H9 (cell line): ENCODE data around the gene PTCRA. TPM values are rescaled to one million over a fixed set of nuclear protein-coding genes. Genes with fewer than 3 reads are reported as not detected.

ENCODE experiments used
- DNase-seq: peaks from one replicate; pipeline ENCODE4 v3.0.0-alpha.2; 2017
- H2AFZ ChIP-seq: one replicate; pipeline ENCODE4 v1.6.1; 2013; ENCODE audit warnings: mild to moderate bottlenecking, low read length, control low read depth, moderate library complexity
- H2AK5ac ChIP-seq: 2 replicates; pipeline ENCODE4 v1.6.1; 2013; ENCODE audit warnings: low read length, control low read depth, mixed read lengths; ENCODE audit not compliant: insufficient read length
- H2BK120ac ChIP-seq: one replicate; pipeline ENCODE4 v1.6.1; 2013; ENCODE audit warnings: low read depth, mild to moderate bottlenecking, low read length, control low read depth, inconsistent platforms; ENCODE audit not compliant: poor library complexity, severe bottlenecking
- H2BK12ac ChIP-seq: 2 replicates; pipeline ENCODE4 v1.6.1; 2013; ENCODE audit warnings: low read length, control low read depth, mixed read lengths, low read depth; ENCODE audit not compliant: insufficient read length
- H2BK15ac ChIP-seq: 2 replicates; pipeline ENCODE4 v1.6.1; 2013; ENCODE audit warnings: low read depth, low read length, control low read depth
- H2BK20ac ChIP-seq: one replicate; pipeline ENCODE4 v1.6.1; 2013; ENCODE audit warnings: low read depth, mild to moderate bottlenecking, low read length, control low read depth, inconsistent platforms; ENCODE audit not compliant: poor library complexity, severe bottlenecking
- H2BK5ac ChIP-seq: 2 replicates; pipeline ENCODE4 v1.6.1; 2013; ENCODE audit warnings: low read length, control low read depth, mixed read lengths; ENCODE audit not compliant: insufficient read length
- H3K14ac ChIP-seq: 2 replicates; pipeline ENCODE4 v1.6.1; 2013; ENCODE audit warnings: low read length, control low read depth; ENCODE audit not compliant: insufficient read depth
- H3K18ac ChIP-seq: 2 replicates; pipeline ENCODE4 v1.6.1; 2013; ENCODE audit warnings: low read depth, mild to moderate bottlenecking, mixed read lengths, low read length, control low read depth; ENCODE audit not compliant: insufficient read length
- H3K23ac ChIP-seq: 2 replicates; pipeline ENCODE4 v1.6.1; 2013; ENCODE audit warnings: low read length, control low read depth, mixed read lengths, low read depth; ENCODE audit not compliant: insufficient read length
- H3K23me2 ChIP-seq: 2 replicates; pipeline ENCODE4 v1.6.1; 2013; ENCODE audit warnings: low read depth, mild to moderate bottlenecking, mixed read lengths, low read length, control low read depth; ENCODE audit not compliant: insufficient read length, poor library complexity, severe bottlenecking
- H3K27ac ChIP-seq: 2 replicates; pipeline ENCODE4 v1.5.1; 2013; ENCODE audit warnings: low read length, control low read depth, mixed read lengths, low read depth; ENCODE audit not compliant: insufficient read length
- H3K27me3 ChIP-seq: 2 replicates; pipeline ENCODE4 v1.6.1; 2013; ENCODE audit warnings: low read length, control low read depth, inconsistent platforms; ENCODE audit not compliant: insufficient read depth
- H3K4ac ChIP-seq: 2 replicates; pipeline ENCODE4 v1.6.1; 2013; ENCODE audit warnings: low read depth, mild to moderate bottlenecking, control low read depth, inconsistent platforms, low read length, moderate library complexity
- H3K4me1 ChIP-seq: 2 replicates; pipeline ENCODE4 v1.6.1; 2013; ENCODE audit warnings: low read length, control low read depth, inconsistent platforms; ENCODE audit not compliant: insufficient read depth
- H3K4me2 ChIP-seq: 2 replicates; pipeline ENCODE4 v1.6.1; 2013; ENCODE audit warnings: low read length, control low read depth, mixed read lengths; ENCODE audit not compliant: insufficient read length, insufficient read depth
- H3K56ac ChIP-seq: 2 replicates; pipeline ENCODE4 v1.6.1; 2013; ENCODE audit warnings: low read depth, mild to moderate bottlenecking, mixed read lengths, low read length, control low read depth; ENCODE audit not compliant: insufficient read length
- H3K79me1 ChIP-seq: 2 replicates; pipeline ENCODE4 v1.6.1; 2013; ENCODE audit warnings: low read depth, mild to moderate bottlenecking, moderate library complexity, low read length, control low read depth, inconsistent platforms; ENCODE audit not compliant: insufficient read depth, poor library complexity, severe bottlenecking
- H3K79me2 ChIP-seq: 2 replicates; pipeline ENCODE4 v1.6.1; 2013; ENCODE audit warnings: low read length, control low read depth, inconsistent platforms; ENCODE audit not compliant: insufficient read depth
- H3K9ac ChIP-seq: 2 replicates; pipeline ENCODE4 v1.6.1; 2013; ENCODE audit warnings: low read length, control low read depth, mixed read lengths; ENCODE audit not compliant: insufficient read length; ENCODE audit errors: extremely low read depth
- H3K9me3 ChIP-seq: one replicate; pipeline ENCODE4 v1.6.1; 2013; ENCODE audit warnings: low read depth, low read length, inconsistent platforms; ENCODE audit not compliant: control insufficient read depth
- H3T11ph ChIP-seq: one replicate; pipeline ENCODE4 v1.6.1; 2013; ENCODE audit warnings: mild to moderate bottlenecking, low read length, control low read depth, inconsistent platforms
- H4K20me1 ChIP-seq: one replicate; pipeline ENCODE4 v1.6.1; 2013; ENCODE audit not compliant: control insufficient read depth, insufficient read length, insufficient read depth
- H4K5ac ChIP-seq: 2 replicates; pipeline ENCODE4 v1.6.1; 2013; ENCODE audit warnings: low read depth, mild to moderate bottlenecking, mixed read lengths, low read length, control low read depth; ENCODE audit not compliant: insufficient read length
- H4K8ac ChIP-seq: replicated peaks from 2 replicates; pipeline ENCODE4 v1.6.1; 2013; ENCODE audit warnings: low read length, control low read depth, mixed read lengths, low read depth; ENCODE audit not compliant: insufficient read length
- H4K91ac ChIP-seq: 2 replicates; pipeline ENCODE4 v1.6.1; 2013; ENCODE audit warnings: low read depth, mild to moderate bottlenecking, moderate library complexity, mixed read lengths, low read length, control low read depth; ENCODE audit not compliant: insufficient read length
- H3K27ac Mint-ChIP-seq, 3 experiments: 2 replicates in 2 of 3; 3 replicates in 1 of 3; pipeline ENCODE4 v1.8.0; 2020 to 2021; ENCODE audit warnings: mixed read lengths in 3 of 3, mild to moderate bottlenecking in 1 of 3, moderate library complexity in 1 of 3
- H3K27me3 Mint-ChIP-seq: 2 replicates; pipeline ENCODE4 v1.8.0; 2021; ENCODE audit warnings: low read depth, mild to moderate bottlenecking, moderate library complexity, mixed read lengths
- H3K36me3 Mint-ChIP-seq, 3 experiments: 2 replicates in 2 of 3; 3 replicates in 1 of 3; pipeline ENCODE4 v1.8.0; 2020 to 2021; ENCODE audit warnings: low read depth in 3 of 3, mixed read lengths in 3 of 3; ENCODE audit not compliant: insufficient read depth in 1 of 3
- H3K4me1 Mint-ChIP-seq, 2 experiments: 2 replicates each; pipeline ENCODE4 v1.8.0; 2020; ENCODE audit warnings: mixed read lengths in 2 of 2
- H3K4me3 Mint-ChIP-seq, 2 experiments: 2 replicates in 1 of 2; 3 replicates in 1 of 2; pipeline ENCODE4 v1.8.0; 2020 to 2021; ENCODE audit warnings: mild to moderate bottlenecking in 2 of 2, mixed read lengths in 2 of 2, moderate library complexity in 1 of 2
- H3K9me3 Mint-ChIP-seq, 2 experiments: 2 replicates in 1 of 2; 3 replicates in 1 of 2; pipeline ENCODE4 v1.8.0; 2020; ENCODE audit warnings: mild to moderate bottlenecking in 2 of 2, mixed read lengths in 2 of 2, moderate library complexity in 1 of 2
- CTCF ChIP-seq: fragments of 200-600 bp; sonication (generic); conservative IDR thresholded peaks from 3 replicates; pipeline ENCODE4 v1.8.0; 2021; ENCODE audit warnings: antibody characterized with exemption, mild to moderate bottlenecking
- WGBS: extraction: QIAGEN DNeasy Blood & Tissue Kit; methylation state at CpG from one replicate; pipeline ENCODE4 v1.1.7; 2013; ENCODE audit warnings: missing lambda C conversion rate, low lambda C conversion rate, mixed read lengths; ENCODE audit not compliant: insufficient read length; ENCODE audit errors: extremely low coverage; 5-methylcytosine and 5-hydroxymethylcytosine counted together
- total RNA-seq: library from RNA; stranded (reverse); gene quantifications from 2 replicates; pipeline ENCODE4 v1.2.1, GENCODE V29; 2021

The PTCRA gene
- total RNA-seq, 1 experiment from 2014 or later = not detected

GRCh38 chr6:42966571-42966970, 50.7 kb downstream of the PTCRA start:
- H3K23me2 ChIP-seq = no peaks in the 10 kb centered on the region
- no peak overlapping the region for H3K4me3 Mint-ChIP-seq

More at GRCh38 chr6:42966571-42966970, 50.7 kb downstream of the PTCRA start:
- H4K91ac ChIP-seq = no peak overlapping the region
- H3K9ac ChIP-seq = no peak overlapping the region
- no peak overlapping the region for H3K4me2 ChIP-seq
- 67% methylated on average over 3 of the region's 7 CpGs for WGBS
- Mint-ChIP-seq H3K27me3 (peaks cover 7% of the 10 kb centered on the region), H3K4me1 (0 out of 4 replicates have a peak, but pooled peaks cover 0 to 2% of the 10 kb centered on the region in 2 experiments), H3K36me3 (peaks cover 0 to 38% (median 14%) of the 10 kb centered on the region in 3 experiments; a peak in 5 of 7 replicates), H3K9me3 (no peaks in the 10 kb centered on the region), H3K27ac (no peak overlapping the region; a peak in 1 of 7 replicates)
- H3K56ac ChIP-seq = no peak overlapping the region
- no peaks in the 10 kb centered on the region for H3K79me2 ChIP-seq
- H2BK5ac ChIP-seq = no peak overlapping the region
- no peak overlapping the region for H2AFZ ChIP-seq
- no peaks in the 10 kb centered on the region for H3K9me3 ChIP-seq
- H3K18ac ChIP-seq = no peak overlapping the region
- H2AK5ac ChIP-seq = no peak overlapping the region
- H4K5ac ChIP-seq = no peak overlapping the region
- H3K14ac ChIP-seq = no peak overlapping the region
- no peak for TF ChIP-seq CTCF
- H3K4ac ChIP-seq = no peak overlapping the region
- no peaks in the 10 kb centered on the region for H4K20me1 ChIP-seq
- no peak overlapping the region for H3K23ac ChIP-seq
- H3K27ac ChIP-seq = no peak overlapping the region
- H3K4me1 ChIP-seq = no peaks in the 10 kb centered on the region
- no peak overlapping the region for H2BK20ac ChIP-seq
- H3T11ph ChIP-seq = no peak overlapping the region
- no peaks in the 10 kb centered on the region for H3K79me1 ChIP-seq
- no peak overlapping the region for H2BK15ac ChIP-seq
- no peak overlapping the region for H4K8ac ChIP-seq
- H2BK12ac ChIP-seq = no peak overlapping the region
- H3K27me3 ChIP-seq = no peaks in the 10 kb centered on the region
- DNase-seq = no peak
- H2BK120ac ChIP-seq = no peak overlapping the region
